ENCODE data around the gene TMEM184C. TPM values are rescaled to one million over a fixed set of nuclear protein-coding genes. Genes with fewer than 3 reads are reported as not detected.
A peak's percentile ranks its signal among the peaks of the same experiment; 100 is the strongest.

TMEM184C gene
- total RNA-seq, 1 experiment from 2014 or later = 43.8 TPM

DNA sequence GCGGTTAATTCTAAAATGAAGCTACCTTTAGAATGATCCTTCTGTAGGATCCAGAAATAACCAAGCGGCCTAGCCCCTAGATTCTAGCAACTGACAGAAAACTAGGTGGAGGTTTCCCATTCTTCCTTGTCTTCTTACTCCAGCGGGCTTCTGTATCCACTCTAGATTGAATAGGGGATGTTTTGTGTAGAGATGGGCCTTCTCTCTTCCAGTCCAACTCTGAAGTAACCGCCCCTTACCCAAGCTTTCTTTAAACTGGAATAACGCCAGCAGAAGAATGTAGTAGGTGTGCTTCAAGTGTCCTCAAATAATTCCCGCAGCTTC, 386 bp upstream of the TMEM184C start:
- no peak overlapping the region for H3K4ac ChIP-seq (ENCODE audit: low read depth, low read length)
- no peak overlapping the region for H2BK20ac ChIP-seq (ENCODE audit: low read depth, low read length, poor library complexity, severe bottlenecking)
- no peak overlapping the region for H2BK12ac ChIP-seq (ENCODE audit: insufficient read length, low read depth, low read length)
- H3K79me1 ChIP-seq (ENCODE audit: insufficient read depth, low read depth, low read length, poor library complexity, severe bottlenecking) = no peaks in the 10 kb centered on the region
- H3K9me3 ChIP-seq (ENCODE audit: control insufficient read depth, low read depth, low read length) = no peaks in the 10 kb centered on the region
- no peaks in the 10 kb centered on the region for H3K9me3 Mint-ChIP-seq
- H2BK5ac ChIP-seq (ENCODE audit: insufficient read length, low read length) = no peak overlapping the region
- H3K4me3 Mint-ChIP-seq = peak overlapping the region; percentile 92 to 97
- TF ChIP-seq, protein P1, sequence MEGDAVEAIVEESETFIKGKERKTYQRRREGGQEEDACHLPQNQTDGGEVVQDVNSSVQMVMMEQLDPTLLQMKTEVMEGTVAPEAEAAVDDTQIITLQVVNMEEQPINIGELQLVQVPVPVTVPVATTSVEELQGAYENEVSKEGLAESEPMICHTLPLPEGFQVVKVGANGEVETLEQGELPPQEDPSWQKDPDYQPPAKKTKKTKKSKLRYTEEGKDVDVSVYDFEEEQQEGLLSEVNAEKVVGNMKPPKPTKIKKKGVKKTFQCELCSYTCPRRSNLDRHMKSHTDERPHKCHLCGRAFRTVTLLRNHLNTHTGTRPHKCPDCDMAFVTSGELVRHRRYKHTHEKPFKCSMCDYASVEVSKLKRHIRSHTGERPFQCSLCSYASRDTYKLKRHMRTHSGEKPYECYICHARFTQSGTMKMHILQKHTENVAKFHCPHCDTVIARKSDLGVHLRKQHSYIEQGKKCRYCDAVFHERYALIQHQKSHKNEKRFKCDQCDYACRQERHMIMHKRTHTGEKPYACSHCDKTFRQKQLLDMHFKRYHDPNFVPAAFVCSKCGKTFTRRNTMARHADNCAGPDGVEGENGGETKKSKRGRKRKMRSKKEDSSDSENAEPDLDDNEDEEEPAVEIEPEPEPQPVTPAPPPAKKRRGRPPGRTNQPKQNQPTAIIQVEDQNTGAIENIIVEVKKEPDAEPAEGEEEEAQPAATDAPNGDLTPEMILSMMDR (conservative IDR thresholded peaks at IDR 0.05) = no peak
- peaks cover 5% of the 10 kb centered on the region for H3K23me2 ChIP-seq (ENCODE audit: insufficient read length, low read depth, low read length, poor library complexity, severe bottlenecking)
- H3K27me3 Mint-ChIP-seq (ENCODE audit: low read depth) = no peaks in the 10 kb centered on the region; the same call in 1 of the 2 replicates
- H2AK5ac ChIP-seq (ENCODE audit: insufficient read length, low read length) = no peak overlapping the region
- H3K79me2 ChIP-seq (ENCODE audit: insufficient read depth, low read length) = peaks cover 9% of the 10 kb centered on the region; the same call in 1 of the 2 replicates
- H4K91ac ChIP-seq (ENCODE audit: insufficient read length, low read depth, low read length) = no peak overlapping the region
- no peaks in the 10 kb centered on the region for H3K27me3 ChIP-seq (ENCODE audit: insufficient read depth, low read length)
- peaks cover 25% of the 10 kb centered on the region in 2 experiments for H3K4me1 Mint-ChIP-seq
- H2AFZ ChIP-seq (ENCODE audit: low read length) = no peak overlapping the region
- H2BK15ac ChIP-seq (ENCODE audit: low read depth, low read length) = no peak overlapping the region
- no peak overlapping the region for H4K8ac ChIP-seq (replicated peaks; ENCODE audit: insufficient read length, low read depth, low read length)
- peaks cover 7 to 17% (median 9%) of the 10 kb centered on the region in 3 experiments for H3K36me3 Mint-ChIP-seq (ENCODE audit: insufficient read depth in 1 of 3, low read depth in 3 of 3)
- DNase-seq = no peak
- no peak overlapping the region for H3K18ac ChIP-seq (ENCODE audit: insufficient read length, low read depth, low read length)
- WGBS (ENCODE audit: extremely low coverage, insufficient read length, low lambda C conversion rate) = no CpG with 5 or more reads among the region's 6 CpGs
- H4K5ac ChIP-seq (ENCODE audit: insufficient read length, low read depth, low read length) = no peak overlapping the region
- no peak overlapping the region for H3K14ac ChIP-seq (ENCODE audit: insufficient read depth, low read length)
- H3K9ac ChIP-seq (ENCODE audit: extremely low read depth, insufficient read length, low read length) = no peak overlapping the region
- no peak overlapping the region for H3T11ph ChIP-seq (ENCODE audit: low read length)
- H3K56ac ChIP-seq (ENCODE audit: insufficient read length, low read depth, low read length) = no peak overlapping the region
- no peak overlapping the region for H2BK120ac ChIP-seq (ENCODE audit: low read depth, low read length, poor library complexity, severe bottlenecking)
- no peak overlapping the region for H3K23ac ChIP-seq (ENCODE audit: insufficient read length, low read depth, low read length)
- H4K20me1 ChIP-seq (ENCODE audit: control insufficient read depth, insufficient read depth, insufficient read length) = no peaks in the 10 kb centered on the region
- no peaks in the 10 kb centered on the region for H3K4me1 ChIP-seq (ENCODE audit: insufficient read depth, low read length)
- no peak overlapping the region for H3K27ac ChIP-seq (ENCODE audit: insufficient read length, low read depth, low read length)
- H3K4me2 ChIP-seq (ENCODE audit: insufficient read depth, insufficient read length, low read length) = peak overlapping the region; percentile 98
- peak overlapping the region; percentile 89 to 99 (median 99); a peak in 4 of 7 replicates for H3K27ac Mint-ChIP-seq
